Calu3 (cell line): ENCODE data around the gene CACNB4. TPM values are rescaled to one million over a fixed set of nuclear protein-coding genes. Genes with fewer than 3 reads are reported as not detected.

Experiments
- BruUV-seq: library from RNA; stranded (reverse); fragments of 400-500 nt; replicated peaks from 2 replicates; lab custom pipeline; 2021; lab: Mats Ljungman, UMichigan
- CTCF ChIA-PET: fragments of 300-600 bp; sonication (Branson Sonifier 250); formaldehyde crosslinking; loops from one replicate; lab custom pipeline; 2022; ENCODE audit warnings: antibody characterized with exemption; lab: Charles Lee
- DNase-seq: peaks from one replicate; pipeline ENCODE4 v3.0.0; 2022
- H3K27ac Mint-ChIP-seq: one replicate; pipeline ENCODE4 v1.8.0; 2022; ENCODE audit warnings: mixed read lengths; ENCODE audit not compliant: unreplicated experiment
- H3K27me3 Mint-ChIP-seq: one replicate; pipeline ENCODE4 v1.8.0; 2022; ENCODE audit warnings: mixed read lengths; ENCODE audit not compliant: unreplicated experiment
- H3K36me3 Mint-ChIP-seq: one replicate; pipeline ENCODE4 v1.8.0; 2022; ENCODE audit warnings: mild to moderate bottlenecking, moderate library complexity, mixed read lengths; ENCODE audit not compliant: insufficient read depth, unreplicated experiment
- H3K4me1 Mint-ChIP-seq: one replicate; pipeline ENCODE4 v1.8.0; 2022; ENCODE audit warnings: mild to moderate bottlenecking, low read depth, mixed read lengths; ENCODE audit not compliant: unreplicated experiment
- H3K4me3 Mint-ChIP-seq: one replicate; pipeline ENCODE4 v1.8.0; 2022; ENCODE audit warnings: mild to moderate bottlenecking, low read depth, moderate library complexity, mixed read lengths; ENCODE audit not compliant: unreplicated experiment
- H3K9me3 Mint-ChIP-seq: one replicate; pipeline ENCODE4 v1.8.0; 2022; ENCODE audit warnings: low read depth, mixed read lengths; ENCODE audit not compliant: unreplicated experiment
- intact Hi-C: fragments of 100-400 bp; cut with micrococcal nuclease; formaldehyde crosslinking; loops from one replicate; pipeline ENCODE4 v1.10.0; 2022; ENCODE audit not compliant: unreplicated experiment
- total RNA-seq: library from RNA; stranded (reverse); gene quantifications from 2 replicates; pipeline ENCODE4 v1.2.3, GENCODE V29; 2022
- TF ChIP-seq, protein P1 (sequence below): fragments of 200-600 bp; IDR thresholded peaks from one replicate; pipeline ENCODE4 v1.8.0; 2022; ENCODE audit warnings: antibody characterized with exemption; ENCODE audit not compliant: unreplicated experiment

Gene CACNB4
- total RNA-seq, 1 experiment from 2014 or later, result 0.33 TPM

DNA sequence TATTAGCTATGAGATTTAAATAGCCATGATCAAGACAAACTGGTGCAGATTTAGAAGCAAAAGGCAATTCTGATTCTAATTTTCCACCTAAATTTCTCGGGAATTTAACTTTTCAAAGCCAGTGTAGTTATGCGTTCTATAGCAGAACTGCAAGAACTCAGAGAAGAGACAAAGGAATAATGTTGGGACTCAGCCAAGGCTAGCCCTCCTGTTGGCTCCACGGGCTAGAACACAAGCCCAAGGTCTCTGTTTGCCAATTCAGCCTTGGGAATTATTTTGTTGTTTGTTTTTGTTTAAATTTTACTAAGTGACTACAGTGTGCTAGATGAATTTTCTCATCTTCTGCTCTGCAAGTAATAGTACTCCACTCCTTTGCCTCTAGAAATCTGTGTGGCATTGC lies 121.2 kb downstream of the CACNB4 start:
- CTCF ChIA-PET, result interaction anchor here (0.6 to 0.7 kb wide), 2 partner anchors 16 to 36 kb away, joined by 3 to 4 read pairs; no protein-coding TSS in a partner anchor
- Mint-ChIP-seq H3K27me3 (peaks cover 91% of the 10 kb centered on the region), H3K4me3 (no peak overlapping the region), H3K36me3 (no peaks in the 10 kb centered on the region), H3K27ac (no peak overlapping the region), H3K4me1 (no peaks in the 10 kb centered on the region), H3K9me3 (no peaks in the 10 kb centered on the region)
- DNase-seq, result no peak
- no TSS peak for BruUV-seq
- intact Hi-C loops, result no loop called here
- TF ChIP-seq, protein P1, sequence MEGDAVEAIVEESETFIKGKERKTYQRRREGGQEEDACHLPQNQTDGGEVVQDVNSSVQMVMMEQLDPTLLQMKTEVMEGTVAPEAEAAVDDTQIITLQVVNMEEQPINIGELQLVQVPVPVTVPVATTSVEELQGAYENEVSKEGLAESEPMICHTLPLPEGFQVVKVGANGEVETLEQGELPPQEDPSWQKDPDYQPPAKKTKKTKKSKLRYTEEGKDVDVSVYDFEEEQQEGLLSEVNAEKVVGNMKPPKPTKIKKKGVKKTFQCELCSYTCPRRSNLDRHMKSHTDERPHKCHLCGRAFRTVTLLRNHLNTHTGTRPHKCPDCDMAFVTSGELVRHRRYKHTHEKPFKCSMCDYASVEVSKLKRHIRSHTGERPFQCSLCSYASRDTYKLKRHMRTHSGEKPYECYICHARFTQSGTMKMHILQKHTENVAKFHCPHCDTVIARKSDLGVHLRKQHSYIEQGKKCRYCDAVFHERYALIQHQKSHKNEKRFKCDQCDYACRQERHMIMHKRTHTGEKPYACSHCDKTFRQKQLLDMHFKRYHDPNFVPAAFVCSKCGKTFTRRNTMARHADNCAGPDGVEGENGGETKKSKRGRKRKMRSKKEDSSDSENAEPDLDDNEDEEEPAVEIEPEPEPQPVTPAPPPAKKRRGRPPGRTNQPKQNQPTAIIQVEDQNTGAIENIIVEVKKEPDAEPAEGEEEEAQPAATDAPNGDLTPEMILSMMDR, result no peak

DNA sequence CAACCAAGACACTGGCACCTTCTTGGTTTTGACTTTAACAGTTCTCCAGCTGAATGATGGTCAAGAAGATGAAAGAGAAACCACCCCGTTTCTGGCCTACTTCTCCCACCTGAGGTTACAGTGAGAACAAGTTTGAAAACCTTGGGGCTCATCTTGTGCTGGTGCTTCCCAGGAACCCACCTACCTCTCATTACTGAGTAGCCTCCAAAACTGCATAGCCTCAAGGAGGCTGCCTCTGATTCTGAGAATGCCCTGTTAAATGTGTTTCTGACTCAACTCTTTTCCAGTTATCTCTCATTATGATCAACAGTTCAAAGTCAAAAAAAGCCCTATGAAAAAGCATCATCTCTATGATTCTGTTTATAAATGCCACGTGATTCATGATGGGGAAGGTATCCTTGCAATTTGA lies 121.9 kb downstream of the CACNB4 start:
- Mint-ChIP-seq H3K4me1 (no peaks in the 10 kb centered on the region), H3K36me3 (no peaks in the 10 kb centered on the region), H3K4me3 (no peak overlapping the region), H3K9me3 (no peaks in the 10 kb centered on the region), H3K27me3 (peaks cover 98% of the 10 kb centered on the region), H3K27ac (no peak overlapping the region)
- intact Hi-C loops, result no loop called here
- BruUV-seq, result no TSS peak
- TF ChIP-seq, protein P1, result no peak
- DNase-seq, result no peak
- CTCF ChIA-PET, result no interaction called here

DNA sequence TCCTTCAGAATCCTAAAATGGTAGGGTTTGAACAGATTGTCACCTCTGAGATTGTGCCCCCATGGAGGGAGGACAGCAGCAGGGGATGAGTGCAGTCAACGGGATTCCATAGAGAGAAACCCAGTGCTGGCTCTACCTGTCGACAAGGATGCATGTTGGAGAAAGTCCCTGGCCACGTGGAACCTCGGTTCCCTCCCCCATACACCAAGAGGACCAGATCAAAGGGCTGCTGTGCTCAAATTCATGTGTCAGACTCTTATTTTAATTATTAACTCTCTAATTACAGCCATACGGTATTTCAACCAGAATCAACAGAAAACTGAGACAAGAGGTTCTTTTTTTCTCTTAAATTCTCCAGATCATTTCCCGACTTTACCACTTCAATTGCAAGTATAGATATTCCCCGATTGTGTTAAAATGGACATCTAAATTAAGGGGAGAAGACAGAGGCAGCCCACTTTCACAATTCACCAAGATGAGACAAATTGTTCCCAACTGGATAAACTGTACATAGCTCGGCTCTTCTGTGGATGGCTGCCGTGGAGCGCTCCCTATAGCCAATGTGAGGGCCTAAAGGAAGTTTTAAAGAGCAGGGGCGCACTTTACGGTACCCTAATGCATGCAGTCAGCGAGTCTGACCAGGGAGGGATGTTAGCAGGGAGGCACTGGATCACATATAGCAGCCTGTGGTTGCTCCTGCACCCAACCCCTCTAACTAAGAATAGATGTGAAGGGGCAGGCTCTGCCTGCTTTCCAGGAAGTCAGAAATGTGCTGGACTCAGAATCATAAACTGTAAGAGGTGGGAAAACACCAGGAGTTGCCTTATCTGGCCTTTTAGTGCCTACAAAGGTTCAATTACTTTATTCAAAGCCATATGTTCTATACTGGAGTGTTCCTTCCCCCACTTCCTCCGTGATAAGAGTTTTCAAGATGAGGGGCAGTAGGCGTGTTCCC lies 123.1 kb downstream of the CACNB4 start:
- CTCF ChIA-PET, result no interaction called here
- intact Hi-C loops, result no loop called here
- Mint-ChIP-seq H3K27ac (no peak overlapping the region), H3K9me3 (no peaks in the 10 kb centered on the region), H3K27me3 (peaks cover 99% of the 10 kb centered on the region), H3K4me3 (no peak overlapping the region), H3K36me3 (no peaks in the 10 kb centered on the region), H3K4me1 (no peaks in the 10 kb centered on the region)
- DNase-seq, result no peak
- TF ChIP-seq, protein P1, result no peak
- no TSS peak for BruUV-seq

DNA sequence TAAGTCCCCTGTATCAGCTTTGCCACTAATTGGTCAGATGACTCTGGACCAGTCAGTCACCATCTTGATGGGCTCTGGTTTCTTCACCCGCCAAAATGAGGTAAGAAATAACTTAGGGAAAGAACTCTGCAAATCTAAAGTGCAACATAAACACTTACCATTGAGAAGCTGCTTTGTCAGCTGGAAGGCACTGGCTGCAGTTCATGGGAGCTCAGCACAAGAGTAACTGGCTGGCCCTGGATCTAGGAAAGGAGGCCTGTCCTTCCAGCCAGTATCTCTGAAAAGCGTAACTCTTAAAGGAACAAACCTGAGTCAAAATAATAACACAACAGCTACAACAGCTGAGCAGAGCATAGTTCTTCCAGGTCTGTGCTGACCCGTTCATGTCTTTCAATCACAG lies 123.9 kb downstream of the CACNB4 start:
- Mint-ChIP-seq H3K27me3 (peaks cover 97% of the 10 kb centered on the region), H3K9me3 (no peaks in the 10 kb centered on the region), H3K4me1 (no peaks in the 10 kb centered on the region), H3K4me3 (no peak overlapping the region), H3K36me3 (no peaks in the 10 kb centered on the region), H3K27ac (no peak overlapping the region)
- no peak for DNase-seq
- no TSS peak for BruUV-seq
- CTCF ChIA-PET, result no interaction called here
- TF ChIP-seq, protein P1, result no peak
- intact Hi-C loops, result no loop called here
